Activated CD8-positive, alpha-beta memory T cell treated with anti-CD3 and anti-CD28 coated beads for 36 hours (primary cell): ENCODE measurements around the gene LYRM1. TPM values are rescaled to one million over a fixed set of nuclear protein-coding genes. Genes with fewer than 3 reads are reported as not detected.
"Not testable (repeated sequence)": the region's sequence is repeated elsewhere in the genome, so short reads cannot be mapped to it uniquely, and the experiment has no call there.

Experiments used
- CTCF ChIA-PET: fragments of 350-600 bp; sonication (Branson Sonifier 250); formaldehyde crosslinking; loops from one replicate; lab custom pipeline; 2021; ENCODE audit warnings: antibody characterized with exemption; lab: Charles Lee
- POLR2A ChIA-PET: fragments of 350-600 bp; sonication (Branson Sonifier 250); formaldehyde crosslinking; loops from one replicate; lab custom pipeline; 2021; ENCODE audit warnings: antibody characterized with exemption; lab: Charles Lee
- total RNA-seq, 2 experiments: library from RNA; stranded (reverse); gene quantifications; one replicate each; pipeline ENCODE4 v1.2.3, GENCODE V29; 2021

LYRM1 gene
- total RNA-seq, 2 experiments from 2014 or later, result 41.3 to 44.5 TPM

DNA sequence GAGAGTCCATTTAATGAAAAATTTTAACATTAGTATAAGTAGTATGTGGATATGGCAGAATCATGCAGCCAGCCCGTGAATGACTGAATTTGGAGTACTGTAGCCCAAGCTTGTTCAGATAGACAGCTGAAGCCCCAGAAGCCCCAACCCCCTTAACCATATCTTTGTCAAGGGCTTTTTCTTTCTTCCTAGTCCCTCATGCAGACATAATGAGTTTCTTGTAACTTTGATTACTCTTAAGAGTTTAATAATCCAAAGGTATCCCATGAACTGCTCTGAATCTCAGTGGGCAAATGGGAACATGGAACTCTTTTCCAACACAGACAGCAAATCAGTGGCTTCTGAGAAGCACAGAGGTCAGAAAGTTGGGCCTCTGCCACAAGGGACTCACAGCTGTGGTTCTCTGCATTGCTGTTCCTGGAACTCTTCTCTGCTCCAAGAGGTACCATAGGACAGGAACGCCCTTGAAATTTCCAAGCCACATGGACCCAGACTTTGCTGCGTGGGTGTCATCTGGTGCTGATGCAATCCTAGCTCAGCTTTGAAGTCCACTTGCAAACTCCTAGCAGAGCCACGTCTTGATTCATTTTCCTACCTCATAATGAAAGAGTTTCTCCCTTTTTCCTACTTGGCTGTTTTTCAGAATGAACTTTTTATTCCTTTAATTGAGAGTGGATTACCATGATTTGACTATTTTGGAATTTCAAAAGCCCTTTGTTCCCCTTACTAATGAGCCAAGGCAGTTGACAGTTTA is 18.1 kb downstream of the LYRM1 start:
- ChIA-PET POLR2A (no interaction called here), CTCF (no interaction called here)

DNA sequence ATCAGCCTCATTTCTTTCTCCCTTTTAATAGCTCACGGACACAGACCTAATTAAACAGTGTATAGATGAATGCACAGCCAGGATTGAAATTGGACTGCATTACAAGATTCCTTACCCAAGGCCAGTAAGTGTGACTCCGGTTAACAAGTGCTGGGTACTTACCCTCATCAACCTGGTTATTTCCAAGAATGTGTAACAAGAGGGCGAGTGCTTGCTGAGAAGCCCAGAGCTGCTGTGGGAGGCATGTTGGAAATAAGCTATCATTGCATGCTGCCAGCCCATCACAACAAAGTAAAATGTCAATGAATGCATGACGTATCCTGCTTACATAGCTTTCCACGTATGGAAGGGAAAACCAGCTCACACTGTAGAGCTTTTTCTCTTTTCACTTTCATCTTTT is 19.5 kb downstream of the LYRM1 start:
- ChIA-PET CTCF (interaction anchor here (0.9 to 1.0 kb wide), 2 partner anchors 8 to 16 kb away, joined by 3 read pairs; no protein-coding TSS in a partner anchor), POLR2A (no interaction called here)

GRCh38 chr16:20920799-20921198 is 20.2 kb downstream of the LYRM1 start:
- POLR2A ChIA-PET, result no interaction called here

DNA sequence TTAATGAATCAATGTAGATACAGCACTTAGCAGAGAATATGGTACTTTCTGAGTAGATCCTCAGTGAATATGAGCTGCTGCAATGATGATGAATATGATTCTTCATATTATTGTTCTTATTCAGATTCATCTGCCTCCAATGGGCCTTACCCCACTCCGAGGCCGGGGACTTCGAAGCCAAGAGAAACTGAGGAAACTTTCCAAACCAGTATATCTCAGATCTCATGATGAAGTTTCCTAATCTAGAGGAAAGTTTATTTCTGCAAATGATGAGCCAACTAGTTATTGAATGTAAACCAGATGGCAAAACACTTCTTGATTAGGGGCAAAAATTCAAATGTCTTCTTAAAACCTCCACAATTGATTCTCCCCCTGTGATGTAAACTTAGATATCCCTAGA is 23.3 kb downstream of the LYRM1 start:
- ChIA-PET CTCF (no interaction called here), POLR2A (no interaction called here)

More at GRCh38 chr16:20920799-20921198, 20.2 kb downstream of the LYRM1 start:
- CTCF ChIA-PET, result no interaction called here

DNA sequence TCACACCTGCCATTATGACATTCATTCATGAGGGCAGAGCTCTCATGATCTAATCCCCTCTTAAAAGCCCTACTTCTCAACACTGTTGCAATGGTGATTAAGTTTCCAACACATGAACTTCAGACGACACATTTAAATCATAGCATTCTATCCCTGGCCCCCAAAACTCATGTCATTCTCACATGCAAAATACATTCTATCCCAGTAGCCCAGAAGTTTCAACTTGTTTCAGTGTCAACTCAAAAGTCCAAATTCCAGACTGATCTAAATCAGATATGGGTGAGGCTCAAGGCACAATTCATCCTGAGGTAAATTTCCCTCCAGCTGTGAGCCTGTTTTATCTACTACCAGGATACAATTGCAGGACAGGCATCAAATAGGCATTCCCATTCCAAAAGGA is 25.2 kb downstream of the LYRM1 start:
- ChIA-PET POLR2A (no interaction called here), CTCF (no interaction called here)

GRCh38 chr16:20928774-20929411 is 28.3 kb downstream of the LYRM1 start:
- POLR2A ChIA-PET, result no interaction called here
- CTCF ChIA-PET, result no interaction called here

DNA sequence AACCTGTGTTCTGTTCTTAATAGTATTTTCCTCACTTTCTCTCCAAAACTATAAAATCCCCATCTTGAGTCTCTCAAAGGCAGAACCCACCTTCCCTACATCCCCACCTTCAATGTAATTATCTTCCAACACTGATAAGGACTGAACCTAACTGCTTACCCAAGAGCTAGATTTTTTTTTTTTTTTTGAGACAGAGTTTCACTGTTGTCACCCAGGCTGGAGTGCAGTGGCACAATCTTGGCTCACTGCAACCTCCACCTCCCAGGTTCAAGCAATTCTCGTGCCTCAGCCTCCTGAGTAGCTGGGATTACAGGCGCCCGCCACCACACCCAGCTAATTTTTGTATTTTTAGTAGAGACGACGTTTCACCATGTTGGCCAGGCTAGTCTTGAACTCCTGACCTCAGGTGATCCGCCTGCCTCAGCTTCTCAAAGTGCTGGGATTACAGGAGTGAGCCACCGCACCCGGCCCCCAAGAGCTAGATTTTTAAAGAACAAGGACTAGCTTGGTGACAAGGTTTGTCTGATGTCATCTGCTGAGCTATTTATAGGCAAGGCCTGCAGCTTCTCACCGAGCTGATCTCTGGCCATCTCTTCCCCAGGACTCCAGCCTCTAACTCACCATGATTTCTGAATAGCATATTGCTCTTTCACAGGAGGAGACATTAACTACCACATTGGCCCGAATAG is 29.2 kb downstream of the LYRM1 start:
- CTCF ChIA-PET, result interaction anchor here (0.6 to 0.7 kb wide), 2 partner anchors 38 to 1719 kb away, joined by 4 to 5 read pairs; no protein-coding TSS in a partner anchor
- POLR2A ChIA-PET, result not testable (repeated sequence)

DNA sequence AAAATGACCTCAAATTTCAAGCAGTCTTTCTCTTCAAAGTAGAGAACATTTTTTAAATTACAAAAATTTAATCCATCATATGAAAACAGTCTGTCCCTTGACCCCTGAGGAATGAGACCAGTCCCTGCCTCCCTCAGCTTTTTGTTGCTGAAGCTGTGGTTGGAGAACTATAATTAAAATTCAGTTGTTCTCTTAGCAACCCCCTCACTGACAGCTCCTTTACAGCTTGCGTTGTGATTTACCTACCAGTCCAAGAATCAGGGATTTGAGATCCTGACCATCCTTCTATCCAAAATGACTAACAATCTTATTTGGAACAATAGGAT is 29.8 kb downstream of the LYRM1 start:
- ChIA-PET CTCF (interaction anchor here (0.6 to 0.7 kb wide), 2 partner anchors 37 to 1719 kb away, joined by 4 to 5 read pairs; no protein-coding TSS in a partner anchor), POLR2A (no interaction called here)

DNA sequence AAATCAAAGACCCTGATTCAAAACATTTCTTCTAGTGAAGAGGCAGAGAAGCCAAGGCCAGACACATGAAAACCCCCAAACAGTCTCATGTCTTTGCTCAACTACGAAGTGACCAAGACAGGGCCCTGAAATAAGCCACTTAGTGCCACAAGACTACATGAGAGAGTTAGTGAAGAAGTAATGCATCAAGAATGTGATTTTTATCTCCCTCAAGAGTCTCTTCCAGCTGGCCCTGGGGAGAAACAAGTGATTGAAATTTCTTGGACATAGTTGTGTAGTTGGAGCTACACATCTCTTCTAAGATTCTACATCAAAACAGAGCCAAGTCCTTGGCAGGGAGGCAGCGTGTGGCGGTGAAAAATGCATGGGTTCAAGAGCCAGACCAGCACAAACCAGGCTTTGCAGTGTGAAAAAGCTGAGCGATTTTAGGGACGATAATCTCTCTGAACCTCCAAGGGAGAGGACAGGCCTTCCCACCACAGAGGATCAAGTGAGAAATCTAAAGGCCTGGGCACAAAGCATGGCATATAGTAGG is 30.6 kb downstream of the LYRM1 start:
- POLR2A ChIA-PET, result no interaction called here
- CTCF ChIA-PET, result no interaction called here

DNA sequence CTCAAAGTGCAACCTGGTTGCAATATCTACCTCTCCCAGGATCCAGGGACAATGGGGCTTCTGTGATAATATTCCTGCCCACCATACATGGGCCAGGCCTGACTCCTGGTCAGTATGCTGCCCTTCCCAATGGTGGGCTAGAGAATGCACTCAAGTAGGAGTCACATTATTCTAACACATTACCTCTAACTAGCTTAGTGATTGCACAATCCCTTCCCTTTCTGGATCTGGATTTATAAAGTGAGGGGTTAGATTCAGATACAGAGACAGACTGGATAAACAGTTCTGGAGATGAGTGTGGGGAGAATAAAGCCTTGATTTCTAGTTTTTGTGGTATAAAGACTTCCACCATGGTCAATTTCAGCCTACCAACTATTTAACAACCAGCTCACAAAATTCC is 33.0 kb downstream of the LYRM1 start:
- POLR2A ChIA-PET, result no interaction called here
- CTCF ChIA-PET, result no interaction called here

- ChIA-PET CTCF (interaction anchor here (0.7 kb wide), 1 partner anchor 67 kb away, joined by 4 read pairs; no protein-coding TSS in a partner anchor), POLR2A (interaction anchor here (0.6 to 0.8 kb wide), 3 partner anchors 27 to 54 kb away, joined by 3 to 16 read pairs (median 6); partner anchors contain the start of genes DCUN1D3 and LYRM1)
Observed at GRCh38 chr16:20937736-20938135, 37.2 kb downstream of the LYRM1 start.

GRCh38 chr16:20938426-20938825 is 37.9 kb downstream of the LYRM1 start:
- ChIA-PET CTCF (interaction anchor here (0.7 to 1.5 kb wide), 3 partner anchors 67 to 1367 kb away, joined by 4 to 6 read pairs (median 4); no protein-coding TSS in a partner anchor), POLR2A (interaction anchor here (0.6 to 0.9 kb wide), 4 partner anchors 26 to 55 kb away, joined by 3 to 16 read pairs (median 4); partner anchors contain the start of genes DCUN1D3 and LYRM1)

DNA sequence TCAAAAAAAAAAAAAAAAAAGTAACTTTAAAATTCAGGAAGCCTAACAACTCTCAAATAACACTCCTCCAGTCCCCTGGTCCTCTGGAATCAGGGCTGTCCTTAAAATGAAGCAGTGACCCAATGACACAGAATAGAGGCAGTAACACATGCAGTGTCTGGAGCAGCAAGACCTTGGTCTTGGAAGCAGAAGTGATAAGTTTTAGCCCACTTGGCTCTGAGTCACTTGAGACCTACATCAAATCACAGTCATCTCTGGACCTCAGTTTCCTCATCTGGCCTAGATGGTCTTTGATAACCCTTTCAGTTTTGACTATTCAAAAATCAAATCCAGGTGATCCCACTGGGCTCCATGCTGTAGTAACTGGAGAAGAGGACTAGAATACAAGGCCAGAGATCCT is 39.0 kb downstream of the LYRM1 start:
- ChIA-PET POLR2A (no interaction called here), CTCF (interaction anchor here (1.5 kb wide), 1 partner anchor 89 kb away, joined by 6 read pairs; no protein-coding TSS in a partner anchor)

- ChIA-PET CTCF (no interaction called here), POLR2A (no interaction called here)
Observed at GRCh38 chr16:20940871-20941635, 40.5 kb downstream of the LYRM1 start.

DNA sequence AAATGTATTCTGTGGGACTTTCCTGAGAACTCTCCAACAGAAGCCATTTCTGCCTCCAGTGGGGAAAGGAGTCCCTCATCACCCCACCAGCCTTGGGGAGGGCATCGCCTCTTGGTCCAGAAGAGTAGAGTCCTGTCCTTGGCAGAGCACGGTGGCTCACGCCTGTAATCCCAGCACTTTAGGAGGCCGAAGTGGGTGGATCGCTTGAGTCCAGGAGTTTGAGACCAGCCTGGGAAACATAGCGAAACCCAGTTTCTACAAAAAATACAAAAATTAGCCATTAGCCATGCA is 41.0 kb downstream of the LYRM1 start:
- POLR2A ChIA-PET, result no interaction called here
- CTCF ChIA-PET, result no interaction called here

- CTCF ChIA-PET, result interaction anchor here (2.1 kb wide), 1 partner anchor 92 kb away, joined by 6 read pairs; no protein-coding TSS in a partner anchor
- POLR2A ChIA-PET, result no interaction called here
Observed at GRCh38 chr16:20942256-20942655, 41.7 kb downstream of the LYRM1 start.

DNA sequence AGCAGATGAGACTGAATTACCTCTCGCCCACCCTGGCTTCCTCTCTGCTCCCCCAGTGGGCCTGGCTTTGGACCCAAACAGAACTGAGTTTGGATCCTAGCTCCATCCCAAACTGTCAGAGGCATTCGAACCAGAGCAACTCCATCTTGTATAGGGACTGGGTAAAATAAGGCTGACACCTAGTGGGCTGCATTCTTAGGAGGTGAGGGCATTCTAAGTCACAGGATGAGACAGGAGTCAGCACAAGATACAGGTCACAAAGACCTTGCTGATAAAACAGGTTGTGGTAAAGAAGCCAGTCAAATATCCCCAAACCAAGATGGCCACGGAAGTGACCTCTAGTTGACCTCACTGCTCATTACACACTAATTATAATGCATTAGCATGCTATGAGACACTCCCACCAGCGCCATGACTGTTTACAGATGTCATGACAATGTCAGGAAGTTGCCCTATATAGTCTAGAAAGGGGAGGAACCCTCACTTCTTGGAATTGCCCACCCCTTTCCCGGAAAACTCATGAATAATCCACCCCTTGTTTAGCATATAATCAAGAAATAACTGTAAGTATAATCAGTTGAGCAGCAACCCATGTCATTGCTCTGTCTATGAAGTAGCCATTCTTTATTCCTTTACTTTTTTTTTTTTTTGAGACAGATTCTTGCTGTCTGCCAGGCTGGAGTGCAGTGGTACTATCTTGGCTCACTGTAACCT is 44.4 kb downstream of the LYRM1 start:
- ChIA-PET CTCF (interaction anchor here (0.7 to 1.0 kb wide), 2 partner anchors 98 to 157 kb away, joined by 3 read pairs; no protein-coding TSS in a partner anchor), POLR2A (interaction anchor here (0.6 kb wide), 1 partner anchor 34 kb away, joined by 3 read pairs; no protein-coding TSS in a partner anchor)

DNA sequence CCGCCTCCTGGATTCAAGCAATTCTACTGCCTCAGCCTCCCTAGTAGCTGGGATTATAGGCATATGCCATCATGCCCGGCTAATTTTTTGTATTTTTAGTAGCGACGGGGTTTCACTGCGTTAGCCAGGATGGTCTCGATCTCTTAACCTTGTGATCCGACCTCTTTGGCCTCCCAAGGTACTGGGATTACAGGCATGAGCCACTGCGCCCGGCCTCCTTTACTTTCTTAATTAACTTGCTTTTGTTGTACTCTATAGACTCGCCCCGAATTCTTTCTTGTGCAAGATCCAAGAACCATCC is 45.0 kb downstream of the LYRM1 start:
- POLR2A ChIA-PET, CTCF ChIA-PET: not testable (repeated sequence)
